Epithelial cell of prostate (primary cell): ENCODE measurements around the gene NCKIPSD.

Experiments
- DNase-seq: peaks from one replicate; pipeline ENCODE4 v3.0.0-alpha.2; 2011; ENCODE audit warnings: low read depth, low spot score
- H3K27ac ChIP-seq: fragments of 450-650 bp; 2 replicates; pipeline ENCODE4 v1.5.1; 2017; ENCODE audit warnings: mild to moderate bottlenecking

Gene NCKIPSD

DNA sequence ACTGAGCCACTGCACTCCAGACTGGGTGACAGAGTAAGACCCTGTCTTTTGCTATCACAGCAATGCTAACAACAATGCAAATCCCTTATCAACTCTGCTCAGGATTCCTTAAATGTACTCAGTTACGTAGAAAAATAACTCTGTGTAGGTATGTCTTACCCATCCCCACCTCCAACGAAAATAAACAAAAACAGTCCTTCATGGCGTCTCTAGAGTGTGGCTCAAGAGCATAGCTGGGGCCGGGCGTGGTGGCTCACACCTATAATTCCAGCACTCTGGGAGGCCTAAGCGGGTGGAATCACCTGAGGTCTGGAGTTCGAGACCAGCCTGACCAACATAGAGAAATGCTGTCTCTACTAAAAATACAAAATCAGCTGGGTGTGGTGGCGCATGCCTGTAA is 13.2 kb upstream of the NCKIPSD start:
- no peak overlapping the region for H3K27ac ChIP-seq
- DNase-seq = no peak

DNA sequence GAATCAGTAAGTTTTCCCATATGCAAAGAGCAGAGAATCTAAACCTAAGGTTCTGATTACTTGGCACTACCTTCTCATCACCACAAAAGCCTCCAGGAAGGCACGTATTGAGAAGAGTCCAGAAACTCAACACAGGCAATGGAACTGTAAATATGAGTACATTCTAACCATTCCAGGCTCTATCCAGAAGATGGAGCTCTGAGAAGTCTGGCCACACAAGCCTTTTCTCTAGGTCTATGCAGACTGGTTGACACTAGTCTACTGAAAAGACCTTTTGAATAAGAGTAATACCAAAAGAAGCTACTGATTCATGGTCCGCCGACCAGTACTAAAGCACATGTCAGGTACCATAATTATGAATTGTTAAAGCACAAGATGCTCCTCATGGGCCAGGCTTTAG is 12.2 kb upstream of the NCKIPSD start:
- no peak for DNase-seq
- peak overlapping the region; percentile 5 for H3K27ac ChIP-seq

GRCh38 chr3:48696601-48697000 is 10.9 kb upstream of the NCKIPSD start:
- DNase-seq = no peak
- H3K27ac ChIP-seq = peak overlapping the region; percentile 82

- DNase-seq = no peak
- peak overlapping the region; percentile 82 for H3K27ac ChIP-seq
Observed at GRCh38 chr3:48696156-48696555, 10.4 kb upstream of the NCKIPSD start.

- no peak for DNase-seq
- H3K27ac ChIP-seq = peak overlapping the region; percentile 82
Observed at GRCh38 chr3:48695393-48695753, 9.7 kb upstream of the NCKIPSD start.

DNA sequence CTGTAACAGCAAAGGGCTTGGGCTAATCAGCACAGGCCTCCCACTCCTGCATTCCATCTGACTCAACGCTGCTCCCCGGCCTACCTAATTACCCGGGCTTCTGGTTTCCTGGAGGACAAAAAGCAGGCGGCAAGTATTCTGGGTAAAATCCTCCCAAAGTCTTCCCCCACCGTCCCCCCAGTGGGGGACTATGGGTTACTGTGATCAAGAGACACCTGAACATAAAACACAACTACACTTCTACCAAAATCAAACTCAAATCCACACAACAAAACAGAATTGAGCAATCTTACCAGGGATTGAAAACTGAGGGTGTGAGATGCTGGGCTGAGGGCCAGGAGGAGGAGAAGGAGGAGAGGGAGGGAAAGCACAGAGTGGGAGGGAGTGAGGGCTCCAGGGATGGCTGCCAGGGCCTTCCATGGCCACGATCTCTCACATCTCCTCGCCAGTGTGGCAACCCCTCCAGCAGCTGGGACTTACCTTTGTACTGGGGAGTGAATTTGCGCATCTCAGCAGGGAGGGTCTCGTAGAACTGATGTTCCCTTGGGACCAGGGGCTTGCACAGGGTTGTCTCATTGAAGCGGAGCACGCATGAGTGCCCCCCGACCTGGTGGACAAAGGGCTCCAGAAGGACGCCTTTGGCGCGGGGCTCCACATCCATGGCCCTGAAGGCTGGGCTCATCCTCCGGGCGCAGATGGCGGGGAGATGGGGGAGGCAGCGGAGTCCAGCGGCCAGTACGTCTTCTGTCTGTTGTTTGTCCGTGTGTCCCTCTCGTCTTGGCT is 9.1 kb upstream of the NCKIPSD start:
- DNase-seq = no peak
- H3K27ac ChIP-seq = peak overlapping the region; percentile 82

- peak overlapping the region; percentile 82 for H3K27ac ChIP-seq
- no peak for DNase-seq
Observed at GRCh38 chr3:48693826-48694225, 8.1 kb upstream of the NCKIPSD start.

- peak overlapping the region; percentile 82 for H3K27ac ChIP-seq
- no peak for DNase-seq
Observed at GRCh38 chr3:48692551-48692950, 6.8 kb upstream of the NCKIPSD start.

DNA sequence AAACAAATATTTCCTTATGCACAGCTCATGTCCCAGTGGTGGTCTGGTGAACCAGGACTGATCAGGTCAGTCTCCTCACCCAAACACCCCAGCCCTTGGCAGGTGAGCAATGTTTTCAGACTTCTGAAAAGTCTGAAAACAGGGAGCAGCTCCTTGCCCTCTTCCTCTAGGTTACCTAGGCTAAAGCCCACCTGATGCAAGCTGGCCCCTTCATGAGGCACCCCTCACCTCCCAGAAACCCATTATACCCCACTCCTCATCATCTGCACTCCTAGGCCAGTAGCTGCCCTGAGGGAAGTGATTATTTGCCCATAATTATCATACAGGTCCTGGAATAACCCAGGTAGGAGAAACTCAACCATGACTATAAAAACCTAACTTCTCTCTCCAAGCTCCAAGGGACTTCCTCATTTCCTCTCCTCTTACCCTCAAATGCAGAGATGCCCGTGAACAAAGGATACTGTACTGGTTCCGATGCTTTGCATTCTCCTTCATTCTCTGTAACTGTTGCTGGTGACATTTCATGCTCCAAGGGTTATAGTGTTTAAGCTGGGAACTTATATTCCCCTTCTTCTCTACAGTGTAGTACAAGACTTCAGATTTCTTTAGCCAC is 5.2 kb upstream of the NCKIPSD start:
- DNase-seq = no peak
- no peak overlapping the region for H3K27ac ChIP-seq

GRCh38 chr3:48689384-48689783 is 3.7 kb upstream of the NCKIPSD start:
- DNase-seq = no peak

DNA sequence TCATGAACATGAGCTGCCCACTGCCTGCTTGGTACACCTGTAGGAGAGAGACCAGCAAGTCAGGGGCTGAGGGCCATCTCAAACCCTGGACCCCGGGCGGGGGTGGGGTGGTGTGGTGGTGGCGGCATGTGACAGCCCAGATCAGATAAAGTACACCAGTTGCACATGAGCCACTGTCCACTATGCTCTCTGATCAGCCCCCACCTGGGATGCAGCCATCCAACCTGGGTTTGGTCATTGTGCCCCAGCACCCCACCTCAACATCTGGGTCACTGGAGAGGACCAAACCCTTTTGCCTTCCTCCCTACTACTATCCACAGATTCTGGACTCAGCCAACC is 3.0 kb upstream of the NCKIPSD start:
- no peak overlapping the region for H3K27ac ChIP-seq
- no peak for DNase-seq

More at GRCh38 chr3:48689384-48689783, 3.7 kb upstream of the NCKIPSD start:
- H3K27ac ChIP-seq = no peak overlapping the region

- H3K27ac ChIP-seq = no peak overlapping the region
- no peak for DNase-seq
Observed at GRCh38 chr3:48688032-48688736, 2.5 kb upstream of the NCKIPSD start.

GRCh38 chr3:48687220-48687678 is 1.5 kb upstream of the NCKIPSD start:
- no peak for DNase-seq
- H3K27ac ChIP-seq = peak overlapping the region; percentile 66

- H3K27ac ChIP-seq = peak overlapping the region; percentile 66
- DNase-seq = no peak
Observed at GRCh38 chr3:48686538-48687219, 964 bp upstream of the NCKIPSD start.

DNA sequence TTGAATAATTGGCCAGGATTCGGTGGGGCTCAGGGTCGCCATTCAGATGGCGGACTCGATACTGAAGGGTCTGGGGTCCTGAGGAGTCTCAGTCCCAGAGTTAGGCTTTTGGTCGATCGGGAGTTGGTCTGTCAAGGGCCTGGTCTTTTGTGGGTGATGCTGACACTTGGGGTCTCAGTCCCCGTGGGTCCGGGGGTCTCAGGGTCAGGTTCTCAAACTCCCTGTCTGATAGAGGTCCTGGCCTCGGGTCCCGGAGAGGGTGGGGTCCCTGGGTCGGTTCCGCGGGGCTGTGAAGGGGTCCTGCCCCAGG is 467 bp downstream of the NCKIPSD start:
- H3K27ac ChIP-seq = peak overlapping the region; percentile 66
- DNase-seq = no peak

DNA sequence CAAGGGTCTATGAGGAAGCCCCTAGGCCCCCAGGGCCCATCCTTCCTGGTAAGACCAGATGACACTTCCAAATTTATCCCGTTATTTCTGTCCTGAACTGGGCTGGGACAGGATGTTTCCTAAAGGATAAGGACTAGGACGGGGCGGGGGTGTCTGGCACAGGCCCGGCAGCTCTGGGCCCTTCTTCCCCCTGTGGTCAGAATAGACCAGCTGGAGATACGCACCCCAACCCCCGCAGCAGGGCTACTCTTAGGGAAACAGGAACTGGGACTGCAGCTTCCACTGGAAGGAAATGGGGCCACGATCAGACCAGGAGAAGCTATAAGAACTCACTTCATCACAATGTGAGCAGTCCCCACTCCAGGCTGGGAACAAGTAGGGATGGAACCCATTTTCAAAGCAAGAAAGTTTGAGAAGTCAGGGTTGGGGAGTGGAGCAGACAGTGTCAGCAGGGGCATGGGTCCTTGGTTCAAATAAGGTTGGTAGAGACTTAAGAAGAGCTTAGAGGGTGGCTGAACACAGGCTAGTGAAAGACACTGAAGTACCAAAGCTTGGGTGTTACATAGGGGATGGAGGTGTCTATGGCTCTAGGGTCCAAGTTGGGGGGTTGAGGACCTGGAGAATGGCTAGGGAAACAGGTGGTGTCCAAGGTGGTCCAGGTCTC is 1.1 kb downstream of the NCKIPSD start:
- H3K27ac ChIP-seq = no peak overlapping the region
- DNase-seq = no peak

DNA sequence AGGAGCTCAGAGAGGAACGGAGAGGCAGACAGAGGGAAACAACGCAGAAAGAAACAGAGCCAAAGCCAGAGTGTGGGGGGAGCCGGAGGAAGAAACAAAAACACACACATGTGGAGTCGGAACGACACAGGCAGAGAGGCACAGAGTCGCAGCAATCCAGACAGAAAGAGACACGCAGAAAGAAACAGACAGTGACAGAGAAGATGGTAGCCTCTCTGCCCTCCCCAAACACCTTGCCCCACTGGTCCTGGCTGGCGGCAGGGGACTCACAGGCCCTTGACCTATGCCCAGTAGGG is 1.7 kb downstream of the NCKIPSD start:
- DNase-seq = no peak
- H3K27ac ChIP-seq = no peak overlapping the region

- DNase-seq = no peak
Observed at GRCh38 chr3:48682786-48683185, 2.9 kb downstream of the NCKIPSD start.

GRCh38 chr3:48681974-48682610 is 3.6 kb downstream of the NCKIPSD start:
- no peak for DNase-seq
- no peak overlapping the region for H3K27ac ChIP-seq

More at GRCh38 chr3:48682786-48683185, 2.9 kb downstream of the NCKIPSD start:
- H3K27ac ChIP-seq = no peak overlapping the region

DNA sequence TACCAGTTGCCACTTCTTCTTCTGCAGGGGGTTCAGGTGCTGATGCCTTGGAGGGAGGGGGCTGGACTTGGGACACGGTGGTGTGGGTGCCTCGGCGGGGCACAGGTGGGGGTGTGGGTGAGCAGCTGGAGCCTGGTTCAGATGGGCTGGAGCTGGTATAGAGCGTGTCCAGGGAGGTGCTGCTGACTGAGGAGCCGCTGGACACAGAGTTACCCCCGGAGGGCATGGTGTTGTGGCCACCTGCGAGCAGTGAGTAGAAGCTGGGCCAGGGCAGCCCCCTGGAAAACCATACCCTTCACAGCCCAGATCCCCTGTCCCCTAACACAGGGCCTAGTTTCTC is 4.2 kb downstream of the NCKIPSD start:
- no peak for DNase-seq
- no peak overlapping the region for H3K27ac ChIP-seq
